HuH-7.5 (cell line): ENCODE data around the gene CDK11B.
A peak's percentile ranks its signal among the peaks of the same experiment; 100 is the strongest.
"Not testable (repeated sequence)": the region's sequence is repeated elsewhere in the genome, so short reads cannot be mapped to it uniquely, and the experiment has no call there.

Source experiments
- DNase-seq: peaks from one replicate; pipeline ENCODE4 v3.0.0; 2011; ENCODE audit warnings: low spot score

The CDK11B gene

GRCh38 chr1:1662392-1662791 is 3.6 kb upstream of the CDK11B start:
- DNase-seq: not testable (repeated sequence)

GRCh38 chr1:1648265-1648664 is 10.5 kb downstream of the CDK11B start:
- DNase-seq: not testable (repeated sequence)

GRCh38 chr1:1647567-1648241 is 11.1 kb downstream of the CDK11B start:
- DNase-seq: not testable (repeated sequence)

- not testable (repeated sequence) for DNase-seq
Observed at GRCh38 chr1:1646326-1646725, 12.5 kb downstream of the CDK11B start.

GRCh38 chr1:1640711-1641461 is 17.9 kb downstream of the CDK11B start:
- DNase-seq: not testable (repeated sequence)

GRCh38 chr1:1640081-1640480 is 18.7 kb downstream of the CDK11B start:
- not testable (repeated sequence) for DNase-seq

- DNase-seq: not testable (repeated sequence)
Observed at GRCh38 chr1:1639368-1639767, 19.4 kb downstream of the CDK11B start.

- DNase-seq: not testable (repeated sequence)
Observed at GRCh38 chr1:1638528-1638927, 20.3 kb downstream of the CDK11B start.

GRCh38 chr1:1637479-1637875 is 21.3 kb downstream of the CDK11B start:
- not testable (repeated sequence) for DNase-seq

GRCh38 chr1:1636621-1637478 is 22.0 kb downstream of the CDK11B start:
- DNase-seq: peak; percentile 4

- DNase-seq: not testable (repeated sequence)
Observed at GRCh38 chr1:1634613-1635012, 24.2 kb downstream of the CDK11B start.

- not testable (repeated sequence) for DNase-seq
Observed at GRCh38 chr1:1633409-1633808, 25.4 kb downstream of the CDK11B start.

- peak; percentile 80 for DNase-seq
Observed at GRCh38 chr1:1631782-1632420, 26.9 kb downstream of the CDK11B start, which contains the start of gene MMP23B. TSS of gene MMP23B (plus strand) at chr1:1632173. CDS start at chr1:1632219, 46 bp downstream.

- DNase-seq: peak; percentile 46
Observed at GRCh38 chr1:1630965-1631781, 27.6 kb downstream of the CDK11B start.

- no peak for DNase-seq
Observed at GRCh38 chr1:1630191-1630964, 28.4 kb downstream of the CDK11B start.

GRCh38 chr1:1629430-1630190 is 29.2 kb downstream of the CDK11B start:
- no peak for DNase-seq

- no peak for DNase-seq
Observed at GRCh38 chr1:1628754-1629429, 29.9 kb downstream of the CDK11B start.

GRCh38 chr1:1627829-1628753 is 30.7 kb downstream of the CDK11B start:
- no peak for DNase-seq
